DOHH2 (cell line): ENCODE data around the gene SMARCA4.

ENCODE experiments used
- H3F3A ChIP-seq: fragments of 200-600 bp; sonication (generic), shearing (Covaris generic); 2 replicates; pipeline ENCODE4 v1.6.0; 2016; ENCODE audit warnings: antibody characterized with exemption, mild to moderate bottlenecking; ENCODE audit not compliant: control insufficient read depth, insufficient read depth
- H3K27ac ChIP-seq: fragments of 200-600 bp; sonication (generic); 2 replicates; pipeline ENCODE4 v1.5.1; 2014; ENCODE audit warnings: low read depth, mild to moderate bottlenecking, low read length, moderate library complexity
- H3K27me3 ChIP-seq: fragments of 200-600 bp; sonication (generic); 2 replicates; pipeline ENCODE4 v1.6.1; 2014; ENCODE audit warnings: mild to moderate bottlenecking, low read length, mixed read lengths; ENCODE audit not compliant: control insufficient read depth
- H3K36me3 ChIP-seq: fragments of 200-600 bp; sonication (generic); 2 replicates; pipeline ENCODE4 v1.6.1; 2014; ENCODE audit warnings: mild to moderate bottlenecking, low read length, moderate library complexity, mixed read lengths; ENCODE audit not compliant: control insufficient read depth
- H3K4me1 ChIP-seq: fragments of 200-600 bp; sonication (generic); 2 replicates; pipeline ENCODE4 v1.6.1; 2014; ENCODE audit warnings: mild to moderate bottlenecking, low read length, mixed read lengths; ENCODE audit not compliant: control insufficient read depth
- H3K4me2 ChIP-seq: fragments of 200-600 bp; sonication (generic); 2 replicates; pipeline ENCODE4 v1.6.0; 2014; ENCODE audit warnings: mild to moderate bottlenecking, low read length, moderate library complexity
- H3K4me3 ChIP-seq: fragments of 200-600 bp; sonication (generic); 2 replicates; pipeline ENCODE4 v1.5.1; 2014; ENCODE audit warnings: mild to moderate bottlenecking, low read length, mixed read lengths
- H3K79me2 ChIP-seq: fragments of 200-600 bp; sonication (generic); 2 replicates; pipeline ENCODE4 v1.6.1; 2014; ENCODE audit warnings: mild to moderate bottlenecking, low read length, mixed read lengths; ENCODE audit not compliant: control insufficient read depth
- H3K9me2 ChIP-seq: fragments of 200-600 bp; sonication (generic); replicated peaks from 2 replicates; pipeline ENCODE4 v1.6.1; 2014; ENCODE audit warnings: mild to moderate bottlenecking, low read length, mixed read lengths; ENCODE audit not compliant: control insufficient read depth
- H3K9me3 ChIP-seq: fragments of 200-600 bp; sonication (generic); 2 replicates; pipeline ENCODE4 v1.6.1; 2014; ENCODE audit warnings: antibody characterized with exemption, low read length, mixed read lengths; ENCODE audit not compliant: control insufficient read depth, insufficient read depth
- H4K20me1 ChIP-seq: fragments of 200-600 bp; sonication (generic); 2 replicates; pipeline ENCODE4 v1.6.0; 2014; ENCODE audit warnings: low read depth, mild to moderate bottlenecking, antibody characterized with exemption, low read length, moderate library complexity; ENCODE audit not compliant: control insufficient read depth, insufficient read depth
- EZH2phosphoT487 ChIP-seq: fragments of 200-600 bp; sonication (generic); IDR thresholded peaks from 2 replicates; pipeline ENCODE4 v1.6.1; 2017; ENCODE audit warnings: borderline replicate concordance, mild to moderate bottlenecking, antibody characterized with exemption, low read length, moderate library complexity, mixed read lengths
- TF ChIP-seq, protein P1 (sequence below): fragments of 200-600 bp; sonication (generic); IDR thresholded peaks from one replicate; pipeline ENCODE4 v1.5.1; 2014; ENCODE audit warnings: antibody characterized with exemption, mild to moderate bottlenecking, low read depth, low read length; ENCODE audit not compliant: poor library complexity, severe bottlenecking

Gene SMARCA4

DNA sequence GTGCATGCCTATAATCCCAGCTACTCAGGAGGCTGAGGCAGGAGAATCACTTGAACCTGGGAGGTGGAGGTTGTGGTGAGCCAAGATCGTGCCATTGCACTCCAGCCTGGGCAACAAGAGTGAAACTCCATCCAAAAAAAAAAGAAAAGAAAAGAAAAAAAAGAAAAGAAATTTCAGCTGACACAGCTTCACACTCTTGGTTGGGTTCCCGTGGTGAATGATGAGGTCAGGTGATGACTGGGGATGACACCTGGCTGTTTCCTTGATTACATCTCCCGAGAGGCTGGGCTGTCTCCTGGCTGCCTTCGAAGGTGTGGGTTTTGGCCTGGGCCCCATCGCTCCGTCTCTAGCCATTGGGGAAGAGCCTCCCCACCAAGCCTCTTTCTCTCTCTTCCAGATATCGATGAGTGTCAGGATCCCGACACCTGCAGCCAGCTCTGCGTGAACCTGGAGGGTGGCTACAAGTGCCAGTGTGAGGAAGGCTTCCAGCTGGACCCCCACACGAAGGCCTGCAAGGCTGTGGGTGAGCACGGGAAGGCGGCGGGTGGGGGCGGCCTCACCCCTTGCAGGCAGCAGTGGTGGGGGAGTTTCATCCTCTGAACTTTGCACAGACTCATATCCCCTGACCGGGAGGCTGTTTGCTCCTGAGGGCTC, 150.4 kb downstream of the SMARCA4 start:
- no peak for TF ChIP-seq EZH2phosphoT487
- TF ChIP-seq, protein P1, sequence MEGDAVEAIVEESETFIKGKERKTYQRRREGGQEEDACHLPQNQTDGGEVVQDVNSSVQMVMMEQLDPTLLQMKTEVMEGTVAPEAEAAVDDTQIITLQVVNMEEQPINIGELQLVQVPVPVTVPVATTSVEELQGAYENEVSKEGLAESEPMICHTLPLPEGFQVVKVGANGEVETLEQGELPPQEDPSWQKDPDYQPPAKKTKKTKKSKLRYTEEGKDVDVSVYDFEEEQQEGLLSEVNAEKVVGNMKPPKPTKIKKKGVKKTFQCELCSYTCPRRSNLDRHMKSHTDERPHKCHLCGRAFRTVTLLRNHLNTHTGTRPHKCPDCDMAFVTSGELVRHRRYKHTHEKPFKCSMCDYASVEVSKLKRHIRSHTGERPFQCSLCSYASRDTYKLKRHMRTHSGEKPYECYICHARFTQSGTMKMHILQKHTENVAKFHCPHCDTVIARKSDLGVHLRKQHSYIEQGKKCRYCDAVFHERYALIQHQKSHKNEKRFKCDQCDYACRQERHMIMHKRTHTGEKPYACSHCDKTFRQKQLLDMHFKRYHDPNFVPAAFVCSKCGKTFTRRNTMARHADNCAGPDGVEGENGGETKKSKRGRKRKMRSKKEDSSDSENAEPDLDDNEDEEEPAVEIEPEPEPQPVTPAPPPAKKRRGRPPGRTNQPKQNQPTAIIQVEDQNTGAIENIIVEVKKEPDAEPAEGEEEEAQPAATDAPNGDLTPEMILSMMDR = no peak
- Histone ChIP-seq H3K4me2 (no peak overlapping the region), H3K27me3 (no peaks in the 10 kb centered on the region), H3K27ac (no peak overlapping the region), H3K4me3 (no peak overlapping the region), H3K4me1 (no peaks in the 10 kb centered on the region), H3F3A (no peaks in the 10 kb centered on the region), H3K36me3 (peaks cover 81% of the 10 kb centered on the region), H3K9me2 (no peaks in the 10 kb centered on the region), H4K20me1 (peaks cover 5% of the 10 kb centered on the region; the same call in 1 of the 2 replicates), H3K79me2 (peaks cover 3% of the 10 kb centered on the region), H3K9me3 (no peaks in the 10 kb centered on the region)

DNA sequence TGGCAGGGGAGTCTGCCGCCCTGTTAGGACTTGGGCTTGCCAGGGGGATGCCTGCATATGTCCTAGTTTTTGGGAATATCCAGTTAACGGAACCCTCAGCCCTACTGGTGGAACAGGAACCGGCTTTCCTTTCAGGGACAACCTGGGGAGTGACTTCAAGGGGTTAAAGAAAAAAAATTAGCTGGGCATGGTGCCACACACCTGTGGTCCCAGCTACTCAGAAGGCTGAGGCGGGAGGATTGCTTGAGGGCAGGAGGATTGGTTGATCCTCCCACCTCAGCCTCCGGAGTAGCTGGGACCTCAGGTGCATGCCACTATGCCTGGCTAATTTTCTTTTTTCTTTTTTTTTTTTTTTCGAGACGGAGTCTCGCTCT, 150.9 kb downstream of the SMARCA4 start:
- Histone ChIP-seq H3K4me3 (no peak overlapping the region), H3K36me3 (peaks cover 81% of the 10 kb centered on the region), H3K79me2 (no peaks in the 10 kb centered on the region; the same call in 1 of the 2 replicates), H3K4me2 (no peak overlapping the region), H4K20me1 (peaks cover 5% of the 10 kb centered on the region; the same call in 1 of the 2 replicates), H3K9me2 (no peaks in the 10 kb centered on the region), H3K27ac (no peak overlapping the region), H3K27me3 (no peaks in the 10 kb centered on the region), H3K4me1 (no peaks in the 10 kb centered on the region), H3F3A (no peaks in the 10 kb centered on the region), H3K9me3 (no peaks in the 10 kb centered on the region)
- TF ChIP-seq, protein P1 = no peak
- TF ChIP-seq EZH2phosphoT487 = no peak
